Measurements from ENCODE around the gene ACAP1. TPM values are rescaled to one million over a fixed set of nuclear protein-coding genes. Genes with fewer than 3 reads are reported as not detected.
A peak's percentile ranks its signal among the peaks of the same experiment; 100 is the strongest.

ACAP1 gene
- total and polyA plus RNA-seq, 12 donors: 2.1 to 54.7 (median 10.8) TPM

DNA sequence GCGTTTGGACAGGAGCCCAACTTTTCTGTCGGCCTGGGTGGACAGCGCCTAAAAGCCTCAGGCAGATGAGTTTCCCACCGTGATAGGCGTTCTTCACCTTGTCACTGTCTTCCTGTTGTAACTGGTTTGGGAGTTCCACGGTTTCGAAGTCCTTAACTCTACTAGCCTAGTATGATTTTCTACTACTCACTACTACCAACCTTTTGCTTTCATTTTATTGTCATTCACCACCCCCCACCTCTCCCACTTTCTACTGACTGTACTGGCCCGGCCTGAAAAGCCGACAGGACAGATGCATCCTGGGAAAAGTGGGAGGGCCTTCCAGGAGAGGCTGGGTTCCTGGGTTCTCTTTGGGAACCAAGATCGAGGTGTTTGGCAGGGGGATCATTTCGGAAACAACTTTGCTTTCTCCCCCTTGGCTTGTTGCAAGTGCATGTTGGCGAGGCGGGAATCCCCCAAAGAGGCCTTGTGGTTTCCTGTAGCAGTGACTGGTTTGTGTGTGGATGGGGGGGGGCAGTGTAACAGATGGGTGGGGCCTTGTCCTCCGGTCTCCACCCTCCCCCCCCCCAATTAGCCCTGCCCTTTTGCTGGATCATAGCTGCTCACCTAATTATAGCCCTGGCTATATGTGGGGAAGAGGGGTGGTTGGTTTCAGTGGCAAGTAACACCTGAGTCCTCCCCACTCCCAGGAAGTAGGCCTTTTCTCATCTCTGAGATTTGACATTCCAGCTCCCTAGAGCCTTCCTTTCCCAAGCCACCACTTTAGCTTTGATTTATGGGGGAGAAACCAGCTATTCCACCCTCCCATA lies 27.5 kb upstream of the ACAP1 start:
- Histone ChIP-seq H3K4me3 (peak overlapping the region in 3 of 4 donors; percentile 83 to 98 (median 88)), H3K36me3 (replicated peaks in 1 of 2) (peaks cover 0 to 44% of the 10 kb centered on the region in 2 donors), H3K27ac (peak overlapping the region; percentile 97 to 100 (median 99)), H3K9me3 (replicated peaks in 1 of 3) (no peaks in the 10 kb centered on the region), H3K4me1 (replicated peaks in 1 of 2) (peaks cover 16 to 47% of the 10 kb centered on the region in 2 donors), H3K27me3 (no peaks in the 10 kb centered on the region)
- DNase-seq: peak; percentile 80 to 93 (median 90)
- intact Hi-C loops (cut with DNase I): no loop called here
- peak; percentile 11 to 77 for TF ChIP-seq POLR2A (IDR thresholded peaks at IDR 0.05)
- TF ChIP-seq, protein P1, sequence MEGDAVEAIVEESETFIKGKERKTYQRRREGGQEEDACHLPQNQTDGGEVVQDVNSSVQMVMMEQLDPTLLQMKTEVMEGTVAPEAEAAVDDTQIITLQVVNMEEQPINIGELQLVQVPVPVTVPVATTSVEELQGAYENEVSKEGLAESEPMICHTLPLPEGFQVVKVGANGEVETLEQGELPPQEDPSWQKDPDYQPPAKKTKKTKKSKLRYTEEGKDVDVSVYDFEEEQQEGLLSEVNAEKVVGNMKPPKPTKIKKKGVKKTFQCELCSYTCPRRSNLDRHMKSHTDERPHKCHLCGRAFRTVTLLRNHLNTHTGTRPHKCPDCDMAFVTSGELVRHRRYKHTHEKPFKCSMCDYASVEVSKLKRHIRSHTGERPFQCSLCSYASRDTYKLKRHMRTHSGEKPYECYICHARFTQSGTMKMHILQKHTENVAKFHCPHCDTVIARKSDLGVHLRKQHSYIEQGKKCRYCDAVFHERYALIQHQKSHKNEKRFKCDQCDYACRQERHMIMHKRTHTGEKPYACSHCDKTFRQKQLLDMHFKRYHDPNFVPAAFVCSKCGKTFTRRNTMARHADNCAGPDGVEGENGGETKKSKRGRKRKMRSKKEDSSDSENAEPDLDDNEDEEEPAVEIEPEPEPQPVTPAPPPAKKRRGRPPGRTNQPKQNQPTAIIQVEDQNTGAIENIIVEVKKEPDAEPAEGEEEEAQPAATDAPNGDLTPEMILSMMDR (IDR thresholded peaks at IDR 0.05): no peak
- 0 to 1% (median 0%) methylated on average over 12 to 14 of the region's 14 CpGs for WGBS, 4 donors

DNA sequence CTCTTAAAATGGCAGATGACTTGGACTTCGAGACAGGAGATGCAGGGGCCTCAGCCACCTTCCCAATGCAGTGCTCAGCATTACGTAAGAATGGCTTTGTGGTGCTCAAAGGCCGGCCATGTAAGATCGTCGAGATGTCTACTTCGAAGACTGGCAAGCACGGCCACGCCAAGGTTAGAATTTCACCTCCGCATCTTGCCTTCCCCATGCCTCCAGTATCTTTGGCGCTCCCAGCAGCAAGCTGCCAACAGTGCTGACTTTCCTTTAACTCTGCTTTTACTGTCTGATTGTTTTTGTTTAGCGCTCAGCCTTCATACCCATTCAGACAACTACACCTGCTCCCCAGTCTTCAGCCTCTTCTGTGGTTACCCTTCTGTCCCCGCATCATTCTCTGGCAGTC lies 26.7 kb upstream of the ACAP1 start:
- peak in 1 of 7 donors; percentile 29 for DNase-seq
- TF ChIP-seq, protein P1 (IDR thresholded peaks at IDR 0.05): no peak
- no peak for TF ChIP-seq POLR2A (IDR thresholded peaks at IDR 0.05)
- 73 to 86% (median 82%) methylated on average over 10 to 12 of the region's 12 CpGs for WGBS, 4 donors

DNA sequence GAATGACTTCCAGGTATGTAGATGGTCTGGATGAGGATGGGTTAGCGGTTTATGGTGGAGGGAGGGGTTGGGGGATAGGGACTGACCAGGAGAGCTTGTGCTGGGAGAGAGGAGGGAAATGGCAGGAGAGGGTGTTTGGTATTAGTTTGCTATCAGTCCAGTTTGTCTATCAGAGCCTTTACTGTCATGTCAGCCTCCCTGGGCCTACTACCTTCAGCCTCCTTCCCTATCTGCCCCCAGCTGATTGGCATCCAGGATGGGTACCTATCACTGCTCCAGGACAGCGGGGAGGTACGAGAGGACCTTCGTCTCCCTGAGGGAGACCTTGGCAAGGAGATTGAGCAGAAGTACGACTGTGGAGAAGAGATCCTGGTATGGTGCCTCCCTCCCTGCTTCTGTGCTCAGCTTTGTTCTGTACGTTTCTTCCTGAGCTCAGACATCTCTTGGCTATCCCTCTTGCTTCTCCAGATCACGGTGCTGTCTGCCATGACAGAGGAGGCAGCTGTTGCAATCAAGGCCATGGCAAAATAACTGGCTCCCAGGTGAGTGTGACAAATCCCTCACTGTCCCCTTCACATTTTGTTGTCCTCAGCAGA lies 25.1 kb upstream of the ACAP1 start:
- TF ChIP-seq, protein P1 (IDR thresholded peaks at IDR 0.05): no peak
- TF ChIP-seq POLR2A (IDR thresholded peaks at IDR 0.05): no peak
- WGBS, 4 donors: 49 to 60% (median 57%) methylated on average over 7 of the region's 7 CpGs
- no peak for DNase-seq
- Histone ChIP-seq H3K4me1 (replicated peaks in 1 of 2) (peaks cover 32 to 63% of the 10 kb centered on the region in 2 donors), H3K4me3 (no peak overlapping the region), H3K9me3 (replicated peaks in 1 of 3) (no peaks in the 10 kb centered on the region), H3K27ac (peak overlapping the region in 1 of 5 donors; percentile 31), H3K36me3 (replicated peaks in 1 of 2) (peaks cover 0 to 47% of the 10 kb centered on the region in 2 donors), H3K27me3 (no peaks in the 10 kb centered on the region)
- intact Hi-C loops (cut with DNase I): no loop called here

More for the DNA sequence above, 26.7 kb upstream of the ACAP1 start:
- H3K9me3 ChIP-seq (replicated peaks in 1 of 3): no peaks in the 10 kb centered on the region
- H3K27ac ChIP-seq: peak overlapping the region in 2 of 5 donors; percentile 98 to 99
- H3K27me3 ChIP-seq: no peaks in the 10 kb centered on the region
- intact Hi-C loops (cut with DNase I): no loop called here
- H3K4me3 ChIP-seq: peak overlapping the region in 1 of 4 donors; percentile 88
- peaks cover 23 to 55% of the 10 kb centered on the region in 2 donors for H3K4me1 ChIP-seq (replicated peaks in 1 of 2)
- peaks cover 0 to 47% of the 10 kb centered on the region in 2 donors for H3K36me3 ChIP-seq (replicated peaks in 1 of 2)

DNA sequence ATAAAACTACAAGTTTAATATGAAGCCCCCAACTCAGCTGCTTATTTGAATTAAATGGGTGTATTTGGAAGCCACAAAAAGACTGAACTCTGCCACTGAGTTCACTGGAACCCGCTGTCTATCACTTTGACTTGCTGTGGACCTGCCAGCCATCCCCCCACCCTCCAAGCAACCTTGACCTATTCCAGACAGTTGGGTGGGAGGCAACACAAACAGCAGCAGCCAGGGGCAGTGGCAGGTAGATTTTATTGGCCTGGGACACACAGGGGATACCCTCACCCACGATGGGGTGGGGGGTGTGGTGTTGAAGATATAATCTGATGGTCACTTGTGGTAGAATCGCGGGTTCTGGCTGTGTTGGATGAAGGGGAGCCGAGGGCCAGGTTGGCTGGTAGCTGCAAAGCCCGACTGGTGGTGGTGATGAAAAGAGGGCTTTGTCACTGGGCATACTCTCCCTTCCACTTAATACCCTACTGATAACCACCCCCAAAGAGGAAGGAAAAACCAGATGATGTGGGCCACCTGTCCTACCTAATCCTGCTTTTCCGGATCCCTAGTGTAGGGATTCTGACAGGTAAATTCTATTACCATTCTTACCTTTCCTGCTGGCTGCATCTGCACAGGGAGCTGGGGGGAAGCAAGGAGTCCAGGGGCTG lies 23.8 kb upstream of the ACAP1 start:
- Histone ChIP-seq H3K27me3 (no peaks in the 10 kb centered on the region), H3K9me3 (replicated peaks in 1 of 3) (no peaks in the 10 kb centered on the region), H3K4me1 (replicated peaks in 1 of 2) (peaks cover 32 to 63% of the 10 kb centered on the region in 2 donors), H3K27ac (peak overlapping the region in 2 of 5 donors; percentile 14 to 66), H3K36me3 (replicated peaks in 1 of 2) (peaks cover 0 to 53% of the 10 kb centered on the region in 2 donors), H3K4me3 (no peak overlapping the region)
- TF ChIP-seq, protein P1 (IDR thresholded peaks at IDR 0.05): no peak
- no peak for TF ChIP-seq POLR2A (IDR thresholded peaks at IDR 0.05)
- peak in 1 of 7 donors; percentile 29 for DNase-seq
- intact Hi-C loops (cut with DNase I): no loop called here
- WGBS, 4 donors: 55 to 59% (median 56%) methylated on average over 7 of the region's 7 CpGs
